GM12878 (cell line): ENCODE data around the gene LMO7. TPM values are rescaled to one million over a fixed set of nuclear protein-coding genes. Genes with fewer than 3 reads are reported as not detected.

Experiments
- ATAC-seq: fragments of 200-7000 bp; cut with Tn5 transposase; 3 replicates; pipeline ENCODE4 v1.9.1; 2020; ENCODE audit warnings: mild to moderate bottlenecking, moderate library complexity
- BruUV-seq: library from RNA; stranded (reverse); fragments of 400-500 nt; replicated peaks from 2 replicates; lab custom pipeline; 2021; lab: Mats Ljungman, UMichigan
- CTCF ChIA-PET: fragments of 300-600 bp; sonication (Branson Sonifier 250); formaldehyde crosslinking; extraction: SDS; loops from one replicate; lab custom pipeline; 2021; ENCODE audit warnings: inconsistent platforms; lab: Yijun Ruan, JAX
- POLR2A ChIA-PET: fragments of 350-600 bp; formaldehyde crosslinking; extraction: SDS; loops from one replicate; lab custom pipeline; 2021; ENCODE audit warnings: inconsistent platforms; lab: Charles Lee
- RAD21 ChIA-PET: fragments of 300-600 bp; sonication (Branson Sonifier 250); formaldehyde crosslinking; loops from one replicate; lab custom pipeline; 2023; ENCODE audit warnings: antibody characterized with exemption; ENCODE audit not compliant: unreplicated experiment; lab: Charles Lee
- SMC1A ChIA-PET: fragments of 300-600 bp; sonication (Branson Sonifier 250); formaldehyde crosslinking; loops from one replicate; lab custom pipeline; 2023; ENCODE audit not compliant: unreplicated experiment, uncharacterized antibody; lab: Charles Lee
- DNase-seq: peaks from one replicate; pipeline ENCODE4 v3.0.0-alpha.2; 2011; ENCODE audit warnings: low read depth, low spot score
- FAIRE-seq: peaks from 3 replicates; lab custom pipeline; 2011; peaks lifted over from hg19 to GRCh38; lab: Jason Lieb, UNC
- H2AFZ ChIP-seq: 2 replicates; pipeline ENCODE4 v1.6.0; 2011; ENCODE audit warnings: low read depth, low read length, control low read depth; ENCODE audit not compliant: control insufficient read depth
- H3K27ac ChIP-seq: 2 replicates; pipeline ENCODE4 v1.5.1; 2011; ENCODE audit warnings: control low read depth; ENCODE audit not compliant: control insufficient read depth, insufficient read depth
- H3K27me3 ChIP-seq, 2 experiments: replicated peaks in 1 of 2; 2 replicates each; pipeline versions ENCODE4 v1.6.0 to v1.6.1; 2011; ENCODE audit warnings: low read length in 1 of 2; ENCODE audit not compliant: control insufficient read depth in 2 of 2, insufficient read depth in 2 of 2
- H3K36me3 ChIP-seq, 2 experiments: 2 replicates each; pipeline ENCODE4 v1.5.1; 2011; ENCODE audit warnings: low read length in 1 of 2; ENCODE audit not compliant: control insufficient read depth in 2 of 2, insufficient read depth in 2 of 2
- H3K4me1 ChIP-seq: 2 replicates; pipeline ENCODE4 v1.6.1; 2011; ENCODE audit warnings: mild to moderate bottlenecking, low read length, moderate library complexity, mixed read lengths; ENCODE audit not compliant: control insufficient read depth, insufficient read depth
- H3K4me2 ChIP-seq: 2 replicates; pipeline ENCODE4 v1.6.0; 2011; ENCODE audit warnings: control low read depth; ENCODE audit not compliant: control insufficient read depth, insufficient read depth
- H3K4me3 ChIP-seq: fragments of 200-600 bp; sonication (generic); 2 replicates; pipeline ENCODE4 v1.5.1; 2016
- H3K79me2 ChIP-seq: 2 replicates; pipeline ENCODE4 v1.6.0; 2011; ENCODE audit warnings: low read length; ENCODE audit not compliant: control insufficient read depth, insufficient read depth
- H3K9ac ChIP-seq: 2 replicates; pipeline ENCODE4 v1.8.0; 2011; ENCODE audit warnings: low read length, control low read depth, mixed read lengths; ENCODE audit not compliant: control insufficient read depth, insufficient read depth
- H3K9me3 ChIP-seq: replicated peaks from 3 replicates; pipeline ENCODE4 v1.5.1; 2011; ENCODE audit warnings: mild to moderate bottlenecking, low read length; ENCODE audit not compliant: control insufficient read depth, insufficient read depth
- H4K20me1 ChIP-seq: 2 replicates; pipeline ENCODE4 v1.6.0; 2011; ENCODE audit not compliant: control insufficient read depth, insufficient read depth
- ASH2L ChIP-seq: fragments of 300-600, 200-600 bp; sonication (generic); IDR thresholded peaks from 2 replicates; pipeline ENCODE4 v1.6.1; 2017; ENCODE audit warnings: low read depth, mild to moderate bottlenecking, borderline replicate concordance
- BCL3 ChIP-seq: IDR thresholded peaks from 2 replicates; pipeline ENCODE4 v1.6.1; 2011; ENCODE audit warnings: borderline replicate concordance, low read depth, mild to moderate bottlenecking, moderate library complexity, low read length; ENCODE audit not compliant: insufficient read depth, poor library complexity, severe bottlenecking
- BRCA1 ChIP-seq: IDR thresholded peaks from 2 replicates; pipeline ENCODE4 v1.6.1; 2011; ENCODE audit warnings: low read depth, low read length, improper control_type of control experiment
- CHD4 ChIP-seq: fragments of 200-600 bp; sonication (generic); IDR thresholded peaks from 2 replicates; pipeline ENCODE4 v1.6.1; 2016; ENCODE audit warnings: mild to moderate bottlenecking
- ESRRA ChIP-seq: IDR thresholded peaks from 2 replicates; pipeline ENCODE4 v1.6.1; 2012; ENCODE audit warnings: mild to moderate bottlenecking, low read length, improper control_type of control experiment
- ETV6 ChIP-seq, 2 experiments: fragments of 450-650 bp in 1 of 2; IDR thresholded peaks in 1 of 2; conservative IDR thresholded peaks in 1 of 2; 2 replicates each; pipeline ENCODE4 v1.6.1; 2014; ENCODE audit warnings: antibody characterized with exemption in 1 of 2, borderline replicate concordance in 1 of 2, low read depth in 1 of 2, mild to moderate bottlenecking in 1 of 2, moderate library complexity in 1 of 2
- GATAD2B ChIP-seq: fragments of 450-650 bp; conservative IDR thresholded peaks from 2 replicates; pipeline ENCODE4 v1.6.1; 2017; ENCODE audit warnings: low read depth, mild to moderate bottlenecking, moderate library complexity
- IKZF1 ChIP-seq: fragments of 450-650 bp; conservative IDR thresholded peaks from 2 replicates; pipeline ENCODE4 v1.6.1; 2017; ENCODE audit warnings: antibody characterized with exemption, mild to moderate bottlenecking
- IRF3 ChIP-seq: fragments of 450-650 bp; IDR thresholded peaks from 2 replicates; pipeline ENCODE4 v1.6.1; 2014; ENCODE audit warnings: mild to moderate bottlenecking
- MTA2 ChIP-seq: fragments of 450-650 bp; IDR thresholded peaks from 2 replicates; pipeline ENCODE4 v1.6.1; 2016; ENCODE audit warnings: low read depth, mild to moderate bottlenecking, moderate library complexity
- NFIC ChIP-seq: IDR thresholded peaks from 2 replicates; pipeline ENCODE4 v1.6.1; 2012; ENCODE audit warnings: low read depth, mild to moderate bottlenecking, inconsistent platforms, low read length, moderate library complexity
- POLR2A ChIP-seq: IDR thresholded peaks from 2 replicates; pipeline ENCODE4 v1.6.1; 2011; ENCODE audit warnings: low read depth, mild to moderate bottlenecking, low read length
- RUNX3 ChIP-seq: IDR thresholded peaks from 2 replicates; pipeline ENCODE4 v1.6.1; 2012; ENCODE audit warnings: low read length, inconsistent platforms
- SKIL ChIP-seq: fragments of 450-650 bp; IDR thresholded peaks from 2 replicates; pipeline ENCODE4 v1.6.1; 2017; ENCODE audit warnings: mild to moderate bottlenecking, low read depth, inconsistent platforms; ENCODE audit not compliant: poor library complexity, severe bottlenecking
- SRF ChIP-seq, 2 experiments: IDR thresholded peaks; 2 replicates each; pipeline ENCODE4 v1.6.1; 2011; ENCODE audit warnings: low read depth in 2 of 2, low read length in 2 of 2, mild to moderate bottlenecking in 1 of 2, moderate library complexity in 1 of 2
- USF1 ChIP-seq: IDR thresholded peaks from 2 replicates; pipeline ENCODE4 v1.6.1; 2011; ENCODE audit warnings: borderline replicate concordance, low read depth, mild to moderate bottlenecking, moderate library complexity, mixed read lengths, low read length; ENCODE audit not compliant: insufficient read depth; ENCODE audit errors: extremely low read length
- USF2 ChIP-seq: IDR thresholded peaks from 2 replicates; pipeline ENCODE4 v1.6.1; 2011; ENCODE audit warnings: low read depth, low read length, improper control_type of control experiment, borderline replicate concordance
- YBX1 ChIP-seq: fragments of 450-650 bp; IDR thresholded peaks from 2 replicates; pipeline ENCODE4 v1.6.1; 2016; ENCODE audit warnings: antibody characterized with exemption
- ZNF622 ChIP-seq: fragments of 450-650 bp; IDR thresholded peaks from 2 replicates; pipeline ENCODE4 v1.6.1; 2017; ENCODE audit warnings: mild to moderate bottlenecking, inconsistent platforms
- in situ Hi-C: fragments of 300-500 bp; cut with MboI; formaldehyde crosslinking; loops from 9 replicates; pipeline ENCODE4 v1.14.3; 2018; ENCODE audit warnings: mixed read lengths
- intact Hi-C: fragments of 100-400 bp; cut with micrococcal nuclease; formaldehyde crosslinking; loops from one replicate; pipeline ENCODE4 v1.14.2; 2022; ENCODE audit not compliant: unreplicated experiment
- polyA plus RNA-seq, 11 experiments: library from polyadenylated mRNA; depleted of rRNA in 4 of 11; unstranded in 6 of 11; stranded (reverse) in 5 of 11; fragments of >200 nt; fragmentation: Nextera tagmentation in 4 of 11; fragmentation: Illumina TruSeq in 1 of 11; extraction: Ambion mirVana in 4 of 11; extraction: Trizol in 1 of 11; gene quantifications; 1 replicate in 1 of 11; 2 replicates in 10 of 11; pipeline versions ENCODE4 v1.2.1 to v1.2.3, GENCODE V29; 2011 to 2016; ENCODE audit warnings: inconsistent platforms in 2 of 11, missing spikeins in 2 of 11, low read depth in 1 of 11
- total RNA-seq, 4 experiments: library from RNA; depleted of rRNA in 3 of 4; stranded (reverse); fragments of >200 nt in 3 of 4; fragmentation: Illumina TruSeq in 1 of 4; extraction: Trizol in 1 of 4; gene quantifications; 2 replicates each; pipeline versions ENCODE4 v1.2.1 to v1.2.3, GENCODE V29; 2013 to 2021

LMO7 gene
- total and polyA plus RNA-seq, 10 of the 15 experiments (the other 5 are each of a cell fraction or from before 2014, with no cell fraction given) = 8.5 to 67.8 (median 36.8) TPM

- TF ChIP-seq IKZF1 (no peak), ETV6 (conservative IDR thresholded peaks at IDR 0.05 in 1 of 2, IDR thresholded peaks at IDR 0.05 in 1 of 2; ENCODE audit: borderline replicate concordance in 1 of 2, low read depth in 1 of 2) (no peak)
These were observed 115.2 kb downstream of the LMO7 start (continued) for GRCh38 chr13:75751350-75751749.

GRCh38 chr13:75752826-75753225 lies 116.7 kb downstream of the LMO7 start:
- Histone ChIP-seq H4K20me1 (no peaks in the 10 kb centered on the region), H2AFZ (no peak overlapping the region), H3K9ac (no peak overlapping the region), H3K36me3 (no peaks in the 10 kb centered on the region), H3K27ac (no peak overlapping the region), H3K27me3 (no peaks in the 10 kb centered on the region), H3K4me1 (no peaks in the 10 kb centered on the region), H3K4me3 (no peak overlapping the region), H3K4me2 (no peak overlapping the region), H3K9me3 (no peaks in the 10 kb centered on the region; the same call in 2 of the 3 replicates), H3K79me2 (no peaks in the 10 kb centered on the region)
- in situ Hi-C loops = no loop called here
- ChIA-PET SMC1A (no interaction called here), POLR2A (no interaction called here), CTCF (no interaction called here), RAD21 (no interaction called here)
- ATAC-seq (no peak), FAIRE-seq (no peak), DNase-seq (no peak)
- intact Hi-C loops = no loop called here
- no TSS peak for BruUV-seq
- TF ChIP-seq SKIL = no peak
- TF ChIP-seq POLR2A = no peak
- no peak for TF ChIP-seq ZNF622
- TF ChIP-seq NFIC = no peak
- TF ChIP-seq USF1 = no peak
- TF ChIP-seq BRCA1 = no peak
- no peak for TF ChIP-seq ASH2L
- no peak for TF ChIP-seq BCL3
- no peak for TF ChIP-seq MTA2
- TF ChIP-seq YBX1 = no peak
- TF ChIP-seq IRF3 = no peak
- TF ChIP-seq USF2 = no peak
- TF ChIP-seq GATAD2B = no peak
- no peak for TF ChIP-seq RUNX3
- no peak for TF ChIP-seq ESRRA
- TF ChIP-seq SRF (IDR thresholded peaks at IDR 0.05; ENCODE audit: low read depth in 2 of 2, low read length in 2 of 2) = no peak
- TF ChIP-seq CHD4 = no peak
